ENCODE data around the gene CSNK1A1. TPM values are rescaled to one million over a fixed set of nuclear protein-coding genes. Genes with fewer than 3 reads are reported as not detected.
"Not testable (repeated sequence)": the region's sequence is repeated elsewhere in the genome, so short reads cannot be mapped to it uniquely, and the experiment has no call there.

CSNK1A1 gene
- total and polyA plus RNA-seq, 2 of the 4 experiments (the other 2 are of a cell fraction): 140 to 419 TPM

GRCh38 chr5:149537374-149537975 is 13.8 kb downstream of the CSNK1A1 start:
- POLR2A ChIA-PET (ENCODE audit: unreplicated experiment): no interaction called here

DNA sequence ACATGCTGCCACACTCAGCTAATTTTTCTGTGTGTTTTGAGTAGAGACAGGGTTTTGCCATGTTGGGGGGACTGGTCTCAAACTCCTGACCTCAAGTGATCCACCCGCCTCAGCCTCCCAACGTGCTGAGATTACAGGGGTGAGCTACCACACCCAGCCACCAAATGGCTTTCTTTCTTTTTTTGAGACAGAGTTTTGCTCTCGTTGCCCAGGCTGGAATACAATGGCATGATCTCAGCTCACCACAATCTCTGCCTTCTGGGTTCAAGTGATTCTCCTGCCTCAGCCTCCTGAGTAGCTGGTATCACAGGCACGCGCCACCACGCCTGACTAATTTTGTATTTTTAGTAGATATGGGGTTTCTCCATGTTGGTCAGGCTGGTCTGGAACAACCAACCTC is 15.5 kb downstream of the CSNK1A1 start:
- peaks cover 100% of the 10 kb centered on the region for H4K20me1 ChIP-seq (ENCODE audit: insufficient read depth, low read length)
- H3K9me3 ChIP-seq (ENCODE audit: control insufficient read depth, insufficient read depth, low read length); in situ Hi-C loops (cut with MboI; ENCODE audit: low sequenced_read_pairs); H4K5ac ChIP-seq (ENCODE audit: low read depth, low read length); H2AK9ac ChIP-seq (replicated peaks; ENCODE audit: low read depth, low read length, poor library complexity); H3K4me1 ChIP-seq (ENCODE audit: control insufficient read depth, insufficient read depth, low read length); H3K4me2 ChIP-seq (ENCODE audit: low read depth, low read length); DNase-seq; H3K4me3 ChIP-seq (ENCODE audit: insufficient read depth, low read depth, low read length); H3K27me3 ChIP-seq (ENCODE audit: control insufficient read depth, insufficient read depth, low read length); H4K91ac ChIP-seq (ENCODE audit: insufficient read depth, low read depth, low read length); POLR2A ChIA-PET (ENCODE audit: unreplicated experiment); H3K27ac ChIP-seq (ENCODE audit: insufficient read depth, low read length); H3K14ac ChIP-seq (replicated peaks; ENCODE audit: low read depth, low read length); H2BK120ac ChIP-seq (ENCODE audit: low read depth, low read length); H3K56ac ChIP-seq (ENCODE audit: extremely low read depth, insufficient read depth, low read length); H2AFZ ChIP-seq (replicated peaks; ENCODE audit: low read length, poor library complexity); H3K9me1 ChIP-seq (ENCODE audit: insufficient read depth, low read length); H3K9ac ChIP-seq (ENCODE audit: low read depth, low read length); H3K18ac ChIP-seq (ENCODE audit: low read depth, low read length); H2BK15ac ChIP-seq (ENCODE audit: low read depth, low read length); H2AK5ac ChIP-seq (ENCODE audit: low read depth, low read length); H4K8ac ChIP-seq (ENCODE audit: low read depth in 2 of 2, low read length in 2 of 2); dilution Hi-C loops (cut with HindIII; ENCODE audit: low sequenced_read_pairs, unreplicated experiment); H2BK20ac ChIP-seq (ENCODE audit: low read depth, low read length); ATAC-seq (ENCODE audit: low read depth); H3K4ac ChIP-seq (ENCODE audit: low read depth, low read length); BruUV-seq (replicated peaks); H3K23ac ChIP-seq (ENCODE audit: low read depth, low read length): not testable (repeated sequence)
- intact Hi-C loops (cut with micrococcal nuclease): loop anchor here (5.0 kb wide), 1 partner anchor 33 kb away; no protein-coding TSS in a partner anchor
- peaks cover 0 to 11% of the 10 kb centered on the region in 2 experiments; a peak in 2 of 4 replicates for H3K79me1 ChIP-seq (ENCODE audit: low read depth in 1 of 2, low read length in 2 of 2)
- no CpG with 5 or more reads among the region's 6 CpGs for WGBS, 2 experiments (ENCODE audit: extremely low coverage in 2 of 2, insufficient read length in 1 of 2)
- peak overlapping the region; percentile 23 for H2BK5ac ChIP-seq (ENCODE audit: low read depth, low read length, poor library complexity, severe bottlenecking)
- H3K36me3 ChIP-seq (ENCODE audit: control insufficient read depth, insufficient read depth, low read length): peaks cover 24% of the 10 kb centered on the region
- CTCF ChIA-PET: interaction anchor here (1.2 kb wide), 1 partner anchor 11 kb away, joined by 4 read pairs; no protein-coding TSS in a partner anchor

More at GRCh38 chr5:149537374-149537975, 13.8 kb downstream of the CSNK1A1 start:
- ATAC-seq (ENCODE audit: low read depth) (peak; percentile 28), DNase-seq (no peak)
- Histone ChIP-seq H4K8ac (ENCODE audit: low read depth in 2 of 2, low read length in 2 of 2) (no peak overlapping the region), H2AK9ac (replicated peaks; ENCODE audit: low read depth, low read length, poor library complexity) (no peak overlapping the region), H3K27me3 (ENCODE audit: control insufficient read depth, insufficient read depth, low read length) (no peaks in the 10 kb centered on the region), H3K4me1 (ENCODE audit: control insufficient read depth, insufficient read depth, low read length) (peaks cover 5% of the 10 kb centered on the region), H3K18ac (ENCODE audit: low read depth, low read length) (no peak overlapping the region), H3K14ac (replicated peaks; ENCODE audit: low read depth, low read length) (no peak overlapping the region), H3K79me1 (ENCODE audit: low read depth in 1 of 2, low read length in 2 of 2) (peaks cover 0 to 15% of the 10 kb centered on the region in 2 experiments; a peak in 2 of 4 replicates), H2BK5ac (ENCODE audit: low read depth, low read length, poor library complexity, severe bottlenecking) (no peak overlapping the region), H3K4ac (ENCODE audit: low read depth, low read length) (no peak overlapping the region), H3K36me3 (ENCODE audit: control insufficient read depth, insufficient read depth, low read length) (peaks cover 25% of the 10 kb centered on the region), H2BK120ac (ENCODE audit: low read depth, low read length) (no peak overlapping the region), H2BK20ac (ENCODE audit: low read depth, low read length) (no peak overlapping the region), H3K9ac (ENCODE audit: low read depth, low read length) (no peak overlapping the region), H4K5ac (ENCODE audit: low read depth, low read length) (no peak overlapping the region), H3K27ac (ENCODE audit: insufficient read depth, low read length) (no peak overlapping the region), H2BK15ac (ENCODE audit: low read depth, low read length) (no peak overlapping the region), H2AK5ac (ENCODE audit: low read depth, low read length) (no peak overlapping the region), H4K20me1 (ENCODE audit: insufficient read depth, low read length) (peaks cover 100% of the 10 kb centered on the region), H3K23ac (ENCODE audit: low read depth, low read length) (no peak overlapping the region), H3K4me3 (ENCODE audit: insufficient read depth, low read depth, low read length) (no peak overlapping the region), H3K56ac (ENCODE audit: extremely low read depth, insufficient read depth, low read length) (no peak overlapping the region), H4K91ac (ENCODE audit: insufficient read depth, low read depth, low read length) (no peak overlapping the region), H3K4me2 (ENCODE audit: low read depth, low read length) (peak overlapping the region; percentile 24; the same call in 1 of the 2 replicates), H3K9me1 (ENCODE audit: insufficient read depth, low read length) (peaks cover 8% of the 10 kb centered on the region), H2AFZ (replicated peaks; ENCODE audit: low read length, poor library complexity) (no peak overlapping the region), H3K9me3 (ENCODE audit: control insufficient read depth, insufficient read depth, low read length) (no peaks in the 10 kb centered on the region)
- TF ChIP-seq SMC3 (IDR thresholded peaks at IDR 0.05; ENCODE audit: low read depth, low read length) (no peak), MAFK (IDR thresholded peaks at IDR 0.05; ENCODE audit: low read depth, low read length) (peak; percentile 38)
- dilution Hi-C loops (cut with HindIII; ENCODE audit: low sequenced_read_pairs, unreplicated experiment): no loop called here
- in situ Hi-C loops (cut with MboI; ENCODE audit: low sequenced_read_pairs): no loop called here
- BruUV-seq (replicated peaks): no TSS peak
- intact Hi-C loops (cut with micrococcal nuclease): loop anchor here (5.0 kb wide), 1 partner anchor 35 kb away; no protein-coding TSS in a partner anchor
- no CpG with 5 or more reads among the region's 1 CpG for WGBS, 2 experiments (ENCODE audit: extremely low coverage in 2 of 2, insufficient read length in 1 of 2)
- CTCF ChIA-PET: interaction anchor here (1.1 kb wide), 1 partner anchor 9 kb away, joined by 3 read pairs; no protein-coding TSS in a partner anchor
